GM18526 (cell line): ENCODE data around the gene CTNNA2.

Experiments used
- POLR2A ChIP-seq: IDR thresholded peaks from 3 replicates; pipeline ENCODE4 v1.6.1; 2011; ENCODE audit not compliant: insufficient read length; ENCODE audit errors: extremely low read depth

Gene CTNNA2

GRCh38 chr2:80475970-80476369 lies 963.1 kb downstream of the CTNNA2 start:
- TF ChIP-seq POLR2A = no peak

GRCh38 chr2:80476535-80477117 lies 963.8 kb downstream of the CTNNA2 start:
- TF ChIP-seq POLR2A = no peak

GRCh38 chr2:80482276-80482675 lies 969.4 kb downstream of the CTNNA2 start:
- TF ChIP-seq POLR2A = no peak

- no peak for TF ChIP-seq POLR2A
Observed at GRCh38 chr2:80489717-80490116, 976.9 kb downstream of the CTNNA2 start.

GRCh38 chr2:80490964-80491363 lies 978.1 kb downstream of the CTNNA2 start:
- TF ChIP-seq POLR2A = no peak

GRCh38 chr2:80496346-80496745 lies 983.5 kb downstream of the CTNNA2 start:
- TF ChIP-seq POLR2A = no peak

- no peak for TF ChIP-seq POLR2A
Observed at GRCh38 chr2:80496775-80497174, 983.9 kb downstream of the CTNNA2 start.

- no peak for TF ChIP-seq POLR2A
Observed at GRCh38 chr2:80499095-80499494, 986.2 kb downstream of the CTNNA2 start.

- no peak for TF ChIP-seq POLR2A
Observed at GRCh38 chr2:80501874-80502624, 989.2 kb downstream of the CTNNA2 start.

GRCh38 chr2:80506563-80506962 lies 993.7 kb downstream of the CTNNA2 start:
- no peak for TF ChIP-seq POLR2A

GRCh38 chr2:80510716-80511115 lies 997.9 kb downstream of the CTNNA2 start:
- no peak for TF ChIP-seq POLR2A

GRCh38 chr2:80515964-80516363 lies 1003.1 kb downstream of the CTNNA2 start:
- TF ChIP-seq POLR2A = no peak

- no peak for TF ChIP-seq POLR2A
Observed at GRCh38 chr2:80517316-80517715, 1004.5 kb downstream of the CTNNA2 start.

- TF ChIP-seq POLR2A = no peak
Observed at GRCh38 chr2:80519121-80519643, 1006.3 kb downstream of the CTNNA2 start.

- TF ChIP-seq POLR2A = no peak
Observed at GRCh38 chr2:80519699-80520291, 1006.9 kb downstream of the CTNNA2 start.

- no peak for TF ChIP-seq POLR2A
Observed at GRCh38 chr2:80525152-80525551, 1012.3 kb downstream of the CTNNA2 start.

- TF ChIP-seq POLR2A = no peak
Observed at GRCh38 chr2:80527119-80527518, 1014.3 kb downstream of the CTNNA2 start.
